ENCODE results near the gene COL12A1. TPM values are rescaled to one million over a fixed set of nuclear protein-coding genes. Genes with fewer than 3 reads are reported as not detected.
"Not testable (repeated sequence)": the region's sequence is repeated elsewhere in the genome, so short reads cannot be mapped to it uniquely, and the experiment has no call there.

Gene COL12A1
- total and polyA plus RNA-seq, 2 experiments from 2014 or later = 0.32 to 0.66 TPM

- Histone ChIP-seq H3K4me3 (no peak overlapping the region), H3K27me3 (no peaks in the 10 kb centered on the region), H3K4me1 (ENCODE audit: low read depth) (no peaks in the 10 kb centered on the region), H3K9me3 (ENCODE audit: low read depth) (no peaks in the 10 kb centered on the region), H3K36me3 (no peaks in the 10 kb centered on the region), H3K27ac (no peak overlapping the region)
- DNase-seq (ENCODE audit: low read depth in 1 of 2, low spot score in 1 of 2) = peak in 1 of 2 donors; percentile 25
- TF ChIP-seq CTCF (IDR thresholded peaks at IDR 0.05; ENCODE audit: low read depth, low read length) = no peak
These were observed 17.5 kb downstream of the COL12A1 start for GRCh38 chr6:75188221-75188925.

GRCh38 chr6:75186581-75186980, 19.3 kb downstream of the COL12A1 start:
- H3K4me3 ChIP-seq; H3K27ac ChIP-seq; H3K9me3 ChIP-seq (ENCODE audit: low read depth); H3K4me1 ChIP-seq (ENCODE audit: low read depth); DNase-seq (ENCODE audit: low read depth in 1 of 2, low spot score in 1 of 2); H3K27me3 ChIP-seq; H3K36me3 ChIP-seq: not testable (repeated sequence)

- Histone ChIP-seq H3K36me3 (no peaks in the 10 kb centered on the region), H3K9me3 (ENCODE audit: low read depth) (no peaks in the 10 kb centered on the region), H3K4me3 (no peak overlapping the region), H3K4me1 (ENCODE audit: low read depth) (no peaks in the 10 kb centered on the region), H3K27me3 (no peaks in the 10 kb centered on the region), H3K27ac (no peak overlapping the region)
- peak in 1 of 2 donors; percentile 59 for DNase-seq (ENCODE audit: low read depth in 1 of 2, low spot score in 1 of 2)
- no peak for TF ChIP-seq CTCF (IDR thresholded peaks at IDR 0.05; ENCODE audit: low read depth, low read length)
These were observed 22.7 kb downstream of the COL12A1 start for GRCh38 chr6:75183099-75183541.

- H3K27me3 ChIP-seq = no peaks in the 10 kb centered on the region
- no peaks in the 10 kb centered on the region for H3K4me1 ChIP-seq (ENCODE audit: low read depth)
- H3K9me3 ChIP-seq (ENCODE audit: low read depth) = no peaks in the 10 kb centered on the region
- H3K27ac ChIP-seq = no peak overlapping the region
- TF ChIP-seq CTCF (IDR thresholded peaks at IDR 0.05; ENCODE audit: low read depth, low read length) = no peak
- H3K4me3 ChIP-seq = no peak overlapping the region
- no peak for DNase-seq (ENCODE audit: low read depth in 1 of 2, low spot score in 1 of 2)
- no peaks in the 10 kb centered on the region for H3K36me3 ChIP-seq
These were observed 25.0 kb downstream of the COL12A1 start for GRCh38 chr6:75180864-75181263.

GRCh38 chr6:75178757-75179156, 27.1 kb downstream of the COL12A1 start:
- no peaks in the 10 kb centered on the region for H3K27me3 ChIP-seq
- H3K9me3 ChIP-seq (ENCODE audit: low read depth) = no peaks in the 10 kb centered on the region
- no peak for TF ChIP-seq CTCF (IDR thresholded peaks at IDR 0.05; ENCODE audit: low read depth, low read length)
- no peak for DNase-seq (ENCODE audit: low read depth in 1 of 2, low spot score in 1 of 2)
- no peaks in the 10 kb centered on the region for H3K4me1 ChIP-seq (ENCODE audit: low read depth)
- H3K4me3 ChIP-seq = no peak overlapping the region
- no peak overlapping the region for H3K27ac ChIP-seq
- H3K36me3 ChIP-seq = no peaks in the 10 kb centered on the region

- Histone ChIP-seq H3K27ac (no peak overlapping the region), H3K27me3 (no peaks in the 10 kb centered on the region), H3K4me1 (ENCODE audit: low read depth) (no peaks in the 10 kb centered on the region), H3K4me3 (no peak overlapping the region), H3K9me3 (ENCODE audit: low read depth) (no peaks in the 10 kb centered on the region), H3K36me3 (no peaks in the 10 kb centered on the region)
- no peak for TF ChIP-seq CTCF (IDR thresholded peaks at IDR 0.05; ENCODE audit: low read depth, low read length)
- no peak for DNase-seq (ENCODE audit: low read depth in 1 of 2, low spot score in 1 of 2)
These were observed 29.7 kb downstream of the COL12A1 start for GRCh38 chr6:75176076-75176582.

Data from cardiac muscle cell (in vitro differentiated cells and primary cell).